ENCODE data around the gene ENTPD5.
A peak's percentile ranks its signal among the peaks of the same experiment; 100 is the strongest.

Gene ENTPD5

DNA sequence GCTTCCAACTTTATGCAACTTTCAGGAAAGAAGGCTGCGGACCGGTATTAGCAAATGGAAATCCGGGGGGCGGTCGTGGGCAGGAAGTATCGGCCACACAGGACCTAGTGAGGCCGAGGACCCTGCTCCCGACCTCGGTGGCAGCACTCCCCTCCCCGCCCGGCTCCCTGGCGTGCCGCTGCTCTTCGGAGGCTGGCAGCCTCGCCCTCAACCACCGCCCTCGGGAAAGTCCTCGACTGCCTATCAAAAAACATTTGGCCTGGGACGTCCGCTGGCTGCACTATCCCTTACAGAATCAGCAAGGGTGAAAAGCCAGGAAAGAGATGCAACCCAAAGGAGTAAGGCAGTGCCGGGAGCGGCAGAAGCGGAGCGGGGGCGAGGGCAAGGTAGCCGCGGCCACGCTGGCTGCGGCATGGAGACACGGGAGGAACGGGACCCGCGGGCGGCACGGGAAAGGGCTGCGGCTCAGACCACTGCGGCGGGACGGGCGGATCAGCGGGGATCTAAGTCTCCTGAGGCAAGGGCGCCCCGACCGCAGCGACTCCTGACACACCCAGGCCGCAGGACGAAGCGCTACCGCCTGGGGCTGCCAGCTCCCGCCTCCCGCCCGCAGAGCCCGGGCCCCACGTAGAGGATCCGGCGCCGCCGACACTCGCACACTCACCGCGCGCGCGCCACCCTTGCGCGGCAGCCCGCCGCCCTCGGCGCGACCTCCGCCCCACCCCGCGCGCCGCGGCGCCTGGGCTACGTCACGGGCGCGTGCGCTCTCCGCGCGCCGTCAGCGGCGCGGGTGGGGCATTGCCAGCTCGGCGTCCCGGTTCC, at the start of gene ENTPD5, which contains the start of gene BBOF1 (continued):
- no peak for TF ChIP-seq ZNF175 (tag by site-specific recombination; IDR thresholded peaks at IDR 0.05)
- no peak for TF ChIP-seq ZNF626 (tag by site-specific recombination; IDR thresholded peaks at IDR 0.05)
- no peak for TF ChIP-seq ZNF660 (tag by site-specific recombination; IDR thresholded peaks at IDR 0.05)
- TF ChIP-seq SALL2 (tag by site-specific recombination; IDR thresholded peaks at IDR 0.05; ENCODE audit: borderline replicate concordance), result no peak
- TF ChIP-seq, protein P1, sequence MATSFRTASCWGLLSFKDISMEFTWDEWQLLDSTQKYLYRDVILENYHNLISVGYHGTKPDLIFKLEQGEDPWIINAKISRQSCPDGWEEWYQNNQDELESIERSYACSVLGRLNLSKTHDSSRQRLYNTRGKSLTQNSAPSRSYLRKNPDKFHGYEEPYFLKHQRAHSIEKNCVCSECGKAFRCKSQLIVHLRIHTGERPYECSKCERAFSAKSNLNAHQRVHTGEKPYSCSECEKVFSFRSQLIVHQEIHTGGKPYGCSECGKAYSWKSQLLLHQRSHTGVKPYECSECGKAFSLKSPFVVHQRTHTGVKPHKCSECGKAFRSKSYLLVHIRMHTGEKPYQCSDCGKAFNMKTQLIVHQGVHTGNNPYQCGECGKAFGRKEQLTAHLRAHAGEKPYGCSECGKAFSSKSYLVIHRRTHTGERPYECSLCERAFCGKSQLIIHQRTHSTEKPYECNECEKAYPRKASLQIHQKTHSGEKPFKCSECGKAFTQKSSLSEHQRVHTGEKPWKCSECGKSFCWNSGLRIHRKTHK (tag by site-specific recombination; IDR thresholded peaks at IDR 0.05), result no peak
- TF ChIP-seq ZNF146 (tag by site-specific recombination; IDR thresholded peaks at IDR 0.05), result peak; percentile 4; the same call in 1 of the 2 replicates
- TF ChIP-seq ZNF24 (tag by site-specific recombination; IDR thresholded peaks at IDR 0.05), result no peak
- TF ChIP-seq ZNF777 (tag by site-specific recombination; IDR thresholded peaks at IDR 0.05; ENCODE audit: borderline replicate concordance), result no peak; the same call in 1 of the 2 replicates
- TF ChIP-seq ZNF701 (tag by site-specific recombination; IDR thresholded peaks at IDR 0.05), result no peak
- no peak for TF ChIP-seq ZNF792 (tag by site-specific recombination; IDR thresholded peaks at IDR 0.05)
- peak; percentile 67; the same call in 1 of the 2 replicates for TF ChIP-seq KLF8 (tag by site-specific recombination; IDR thresholded peaks at IDR 0.05)
- no peak for TF ChIP-seq ZNF23 (tag by site-specific recombination; IDR thresholded peaks at IDR 0.05; ENCODE audit: borderline replicate concordance)
- no peak for TF ChIP-seq ZNF473 (tag by site-specific recombination; IDR thresholded peaks at IDR 0.05)
- TF ChIP-seq ZNF513 (tag by site-specific recombination; IDR thresholded peaks at IDR 0.05), result no peak
- TF ChIP-seq SP7 (tag by site-specific recombination; IDR thresholded peaks at IDR 0.05), result peak; percentile 49; the same call in 1 of the 2 replicates
- peak; percentile 53; the same call in 1 of the 2 replicates for TF ChIP-seq ZFP37 (tag by site-specific recombination; IDR thresholded peaks at IDR 0.05)
- no peak for TF ChIP-seq ZNF239 (tag by site-specific recombination; IDR thresholded peaks at IDR 0.05)
- TF ChIP-seq, protein P2, sequence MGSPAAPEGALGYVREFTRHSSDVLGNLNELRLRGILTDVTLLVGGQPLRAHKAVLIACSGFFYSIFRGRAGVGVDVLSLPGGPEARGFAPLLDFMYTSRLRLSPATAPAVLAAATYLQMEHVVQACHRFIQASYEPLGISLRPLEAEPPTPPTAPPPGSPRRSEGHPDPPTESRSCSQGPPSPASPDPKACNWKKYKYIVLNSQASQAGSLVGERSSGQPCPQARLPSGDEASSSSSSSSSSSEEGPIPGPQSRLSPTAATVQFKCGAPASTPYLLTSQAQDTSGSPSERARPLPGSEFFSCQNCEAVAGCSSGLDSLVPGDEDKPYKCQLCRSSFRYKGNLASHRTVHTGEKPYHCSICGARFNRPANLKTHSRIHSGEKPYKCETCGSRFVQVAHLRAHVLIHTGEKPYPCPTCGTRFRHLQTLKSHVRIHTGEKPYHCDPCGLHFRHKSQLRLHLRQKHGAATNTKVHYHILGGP (tag by site-specific recombination; IDR thresholded peaks at IDR 0.05), result no peak
- TF ChIP-seq ZNF621 (tag by site-specific recombination; IDR thresholded peaks at IDR 0.05), result no peak
- 0 out of 2 replicates have a peak, but pooled peaks have one; percentile 5 for TF ChIP-seq ZNF561 (tag by site-specific recombination; IDR thresholded peaks at IDR 0.05; ENCODE audit: borderline replicate concordance)
- TF ChIP-seq SCRT2 (tag by site-specific recombination; IDR thresholded peaks at IDR 0.05), result no peak
- no peak for TF ChIP-seq ZNF830 (tag by site-specific recombination; IDR thresholded peaks at IDR 0.05; ENCODE audit: low read depth)
- TF ChIP-seq ZNF600 (tag by site-specific recombination; IDR thresholded peaks at IDR 0.05), result peak; percentile 43; the same call in 1 of the 2 replicates
- no peak for TF ChIP-seq ZNF664 (tag by site-specific recombination; IDR thresholded peaks at IDR 0.05)
- TF ChIP-seq, protein P3, sequence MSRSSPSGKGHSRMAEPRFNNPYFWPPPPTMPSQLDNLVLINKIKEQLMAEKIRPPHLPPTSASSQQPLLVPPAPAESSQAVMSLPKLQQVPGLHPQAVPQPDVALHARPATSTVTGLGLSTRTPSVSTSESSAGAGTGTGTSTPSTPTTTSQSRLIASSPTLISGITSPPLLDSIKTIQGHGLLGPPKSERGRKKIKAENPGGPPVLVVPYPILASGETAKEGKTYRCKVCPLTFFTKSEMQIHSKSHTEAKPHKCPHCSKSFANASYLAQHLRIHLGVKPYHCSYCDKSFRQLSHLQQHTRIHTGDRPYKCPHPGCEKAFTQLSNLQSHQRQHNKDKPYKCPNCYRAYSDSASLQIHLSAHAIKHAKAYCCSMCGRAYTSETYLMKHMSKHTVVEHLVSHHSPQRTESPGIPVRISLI (tag by site-specific recombination; IDR thresholded peaks at IDR 0.05), result no peak
- TF ChIP-seq GLI2 (tag by site-specific recombination; IDR thresholded peaks at IDR 0.05; ENCODE audit: borderline replicate concordance, low read depth), result no peak
- TF ChIP-seq, protein P4, sequence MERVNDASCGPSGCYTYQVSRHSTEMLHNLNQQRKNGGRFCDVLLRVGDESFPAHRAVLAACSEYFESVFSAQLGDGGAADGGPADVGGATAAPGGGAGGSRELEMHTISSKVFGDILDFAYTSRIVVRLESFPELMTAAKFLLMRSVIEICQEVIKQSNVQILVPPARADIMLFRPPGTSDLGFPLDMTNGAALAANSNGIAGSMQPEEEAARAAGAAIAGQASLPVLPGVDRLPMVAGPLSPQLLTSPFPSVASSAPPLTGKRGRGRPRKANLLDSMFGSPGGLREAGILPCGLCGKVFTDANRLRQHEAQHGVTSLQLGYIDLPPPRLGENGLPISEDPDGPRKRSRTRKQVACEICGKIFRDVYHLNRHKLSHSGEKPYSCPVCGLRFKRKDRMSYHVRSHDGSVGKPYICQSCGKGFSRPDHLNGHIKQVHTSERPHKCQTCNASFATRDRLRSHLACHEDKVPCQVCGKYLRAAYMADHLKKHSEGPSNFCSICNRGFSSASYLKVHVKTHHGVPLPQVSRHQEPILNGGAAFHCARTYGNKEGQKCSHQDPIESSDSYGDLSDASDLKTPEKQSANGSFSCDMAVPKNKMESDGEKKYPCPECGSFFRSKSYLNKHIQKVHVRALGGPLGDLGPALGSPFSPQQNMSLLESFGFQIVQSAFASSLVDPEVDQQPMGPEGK (tag by site-specific recombination; IDR thresholded peaks at IDR 0.05), result no peak
- TF ChIP-seq ZBTB26 (tag by site-specific recombination; optimal IDR thresholded peaks at IDR 0.05), result peak; percentile 93
- TF ChIP-seq ZNF138 (tag by site-specific recombination; IDR thresholded peaks at IDR 0.05; ENCODE audit: borderline replicate concordance), result no peak
- no peak for TF ChIP-seq ZNF580 (tag by site-specific recombination; IDR thresholded peaks at IDR 0.05)
